GM19025 (cell line): ENCODE results near the gene PHLDB1.

Source experiments
- ATAC-seq: cut with Tn5 transposase; IDR thresholded peaks from one replicate; pipeline ENCODE4 v1.9.1; 2021; ENCODE audit warnings: mild to moderate bottlenecking, low read depth, moderate library complexity; ENCODE audit not compliant: unreplicated experiment

The PHLDB1 gene

GRCh38 chr11:118656563-118657165 is 49.2 kb downstream of the PHLDB1 start:
- ATAC-seq, result no peak

GRCh38 chr11:118657238-118657637 is 49.8 kb downstream of the PHLDB1 start:
- no peak for ATAC-seq

GRCh38 chr11:118657709-118658428 is 50.5 kb downstream of the PHLDB1 start:
- ATAC-seq, result no peak

GRCh38 chr11:118658429-118659313 is 51.3 kb downstream of the PHLDB1 start:
- no peak for ATAC-seq

- peak; percentile 72 for ATAC-seq
These were observed 52.0 kb downstream of the PHLDB1 start for GRCh38 chr11:118659314-118659952.

GRCh38 chr11:118659953-118660680 is 52.7 kb downstream of the PHLDB1 start:
- ATAC-seq, result no peak

- no peak for ATAC-seq
These were observed 53.4 kb downstream of the PHLDB1 start for GRCh38 chr11:118660681-118661424.

GRCh38 chr11:118661425-118662301 is 54.2 kb downstream of the PHLDB1 start:
- ATAC-seq, result no peak

GRCh38 chr11:118662401-118663271 is 55.2 kb downstream of the PHLDB1 start:
- ATAC-seq, result no peak

GRCh38 chr11:118663381-118663780 is 56.0 kb downstream of the PHLDB1 start:
- ATAC-seq, result no peak

GRCh38 chr11:118663902-118664301 is 56.5 kb downstream of the PHLDB1 start:
- ATAC-seq, result no peak

- no peak for ATAC-seq
These were observed 59.0 kb downstream of the PHLDB1 start for GRCh38 chr11:118666371-118666770.

GRCh38 chr11:118670063-118670462 is 62.6 kb downstream of the PHLDB1 start:
- no peak for ATAC-seq

- no peak for ATAC-seq
These were observed 63.8 kb downstream of the PHLDB1 start for GRCh38 chr11:118671254-118671653.

GRCh38 chr11:118672846-118673245 is 65.4 kb downstream of the PHLDB1 start:
- no peak for ATAC-seq

- ATAC-seq, result no peak
These were observed 66.1 kb downstream of the PHLDB1 start for GRCh38 chr11:118673361-118674081.

- no peak for ATAC-seq
These were observed 66.6 kb downstream of the PHLDB1 start for GRCh38 chr11:118674082-118674435.
